ENCODE data around the gene RGS3.

DNA sequence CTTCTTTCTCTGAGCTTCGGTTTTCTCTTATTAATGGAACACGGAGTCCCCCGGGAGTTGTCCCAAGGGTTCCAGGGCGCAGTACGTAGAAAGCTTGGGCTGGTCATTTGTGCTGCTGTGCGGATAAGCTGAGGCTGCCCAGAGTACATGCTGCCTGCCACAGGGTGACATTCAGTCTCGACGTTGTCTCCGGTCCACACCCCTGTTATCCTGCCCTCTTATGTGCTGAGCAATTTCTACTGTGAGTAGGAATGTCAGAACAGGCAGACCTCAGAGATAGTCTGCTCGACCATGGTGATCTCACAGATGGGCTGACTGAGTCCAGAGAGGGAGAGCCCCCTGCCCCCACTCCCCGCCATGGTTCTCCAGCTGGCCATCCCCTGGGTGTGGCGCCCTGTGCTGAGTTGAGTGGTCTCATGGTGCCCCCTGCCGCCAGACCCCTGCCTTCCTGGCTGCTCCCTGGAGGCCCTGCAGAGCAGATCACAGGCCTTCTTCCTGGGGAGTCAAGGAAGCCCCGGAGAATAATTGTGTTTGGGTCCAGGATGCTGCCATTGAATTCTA is 124.0 kb downstream of the RGS3 start:
- TF ChIP-seq, protein P1, sequence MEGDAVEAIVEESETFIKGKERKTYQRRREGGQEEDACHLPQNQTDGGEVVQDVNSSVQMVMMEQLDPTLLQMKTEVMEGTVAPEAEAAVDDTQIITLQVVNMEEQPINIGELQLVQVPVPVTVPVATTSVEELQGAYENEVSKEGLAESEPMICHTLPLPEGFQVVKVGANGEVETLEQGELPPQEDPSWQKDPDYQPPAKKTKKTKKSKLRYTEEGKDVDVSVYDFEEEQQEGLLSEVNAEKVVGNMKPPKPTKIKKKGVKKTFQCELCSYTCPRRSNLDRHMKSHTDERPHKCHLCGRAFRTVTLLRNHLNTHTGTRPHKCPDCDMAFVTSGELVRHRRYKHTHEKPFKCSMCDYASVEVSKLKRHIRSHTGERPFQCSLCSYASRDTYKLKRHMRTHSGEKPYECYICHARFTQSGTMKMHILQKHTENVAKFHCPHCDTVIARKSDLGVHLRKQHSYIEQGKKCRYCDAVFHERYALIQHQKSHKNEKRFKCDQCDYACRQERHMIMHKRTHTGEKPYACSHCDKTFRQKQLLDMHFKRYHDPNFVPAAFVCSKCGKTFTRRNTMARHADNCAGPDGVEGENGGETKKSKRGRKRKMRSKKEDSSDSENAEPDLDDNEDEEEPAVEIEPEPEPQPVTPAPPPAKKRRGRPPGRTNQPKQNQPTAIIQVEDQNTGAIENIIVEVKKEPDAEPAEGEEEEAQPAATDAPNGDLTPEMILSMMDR (IDR thresholded peaks at IDR 0.05), result peak in 2 of 7 experiments; percentile 17 to 20
- TF ChIP-seq POLR2A (IDR thresholded peaks at IDR 0.05), result no peak
